ENCODE measurements around the gene TMPRSS3.

DNA sequence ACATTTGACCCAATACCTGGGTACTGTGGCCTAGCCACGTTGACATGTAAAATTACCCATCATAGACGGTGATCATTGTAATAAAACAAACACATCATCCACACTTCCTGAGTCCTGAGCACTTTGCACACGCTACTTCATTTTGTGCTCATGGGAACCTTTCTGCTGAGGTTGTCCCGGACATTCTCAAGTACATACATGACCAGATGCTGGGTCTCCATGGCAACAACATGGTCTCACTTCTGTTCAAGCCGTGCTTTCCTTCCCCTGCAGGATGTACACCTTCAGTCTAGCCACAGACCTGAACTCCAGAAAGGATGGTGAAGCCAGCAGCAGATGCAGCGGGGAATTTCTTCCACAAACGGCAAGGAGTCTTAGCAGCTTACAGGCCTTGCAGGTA, 30.6 kb upstream of the TMPRSS3 start:
- TF ChIP-seq, protein P1, sequence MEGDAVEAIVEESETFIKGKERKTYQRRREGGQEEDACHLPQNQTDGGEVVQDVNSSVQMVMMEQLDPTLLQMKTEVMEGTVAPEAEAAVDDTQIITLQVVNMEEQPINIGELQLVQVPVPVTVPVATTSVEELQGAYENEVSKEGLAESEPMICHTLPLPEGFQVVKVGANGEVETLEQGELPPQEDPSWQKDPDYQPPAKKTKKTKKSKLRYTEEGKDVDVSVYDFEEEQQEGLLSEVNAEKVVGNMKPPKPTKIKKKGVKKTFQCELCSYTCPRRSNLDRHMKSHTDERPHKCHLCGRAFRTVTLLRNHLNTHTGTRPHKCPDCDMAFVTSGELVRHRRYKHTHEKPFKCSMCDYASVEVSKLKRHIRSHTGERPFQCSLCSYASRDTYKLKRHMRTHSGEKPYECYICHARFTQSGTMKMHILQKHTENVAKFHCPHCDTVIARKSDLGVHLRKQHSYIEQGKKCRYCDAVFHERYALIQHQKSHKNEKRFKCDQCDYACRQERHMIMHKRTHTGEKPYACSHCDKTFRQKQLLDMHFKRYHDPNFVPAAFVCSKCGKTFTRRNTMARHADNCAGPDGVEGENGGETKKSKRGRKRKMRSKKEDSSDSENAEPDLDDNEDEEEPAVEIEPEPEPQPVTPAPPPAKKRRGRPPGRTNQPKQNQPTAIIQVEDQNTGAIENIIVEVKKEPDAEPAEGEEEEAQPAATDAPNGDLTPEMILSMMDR (IDR thresholded peaks at IDR 0.05) = no peak
- TF ChIP-seq EZH2 (IDR thresholded peaks at IDR 0.05) = no peak

Data from neural progenitor cell (in vitro differentiated cells).